HG03060 (cell line): ENCODE data around the gene LZTR1.
"Not testable (repeated sequence)": the region's sequence is repeated elsewhere in the genome, so short reads cannot be mapped to it uniquely, and the experiment has no call there.

Experiments used
- ATAC-seq: cut with Tn5 transposase; IDR thresholded peaks from one replicate; pipeline ENCODE4 v1.9.1; 2021; ENCODE audit warnings: low read depth, moderate number of reproducible peaks; ENCODE audit not compliant: unreplicated experiment

LZTR1 gene

DNA sequence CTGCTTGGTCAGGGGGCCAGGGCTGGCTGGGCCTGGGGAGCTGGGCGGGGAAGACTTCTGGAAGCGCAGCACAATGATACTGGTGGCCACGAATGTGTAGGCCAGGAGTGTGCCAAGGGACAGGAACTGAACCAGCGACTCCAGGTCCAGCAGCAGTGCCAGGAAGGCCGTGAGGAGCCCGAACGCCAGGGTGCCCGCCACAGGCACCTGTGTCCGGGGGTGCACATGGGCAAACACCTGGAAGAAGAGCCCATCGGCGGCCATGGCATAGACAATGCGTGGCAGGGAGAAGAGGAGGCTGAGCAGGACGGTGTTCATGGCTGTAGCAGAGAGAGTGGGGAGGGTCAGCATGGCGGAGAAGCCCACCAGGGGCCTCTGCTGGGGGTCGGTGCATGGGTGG lies 47.9 kb downstream of the LZTR1 start:
- ATAC-seq = no peak

DNA sequence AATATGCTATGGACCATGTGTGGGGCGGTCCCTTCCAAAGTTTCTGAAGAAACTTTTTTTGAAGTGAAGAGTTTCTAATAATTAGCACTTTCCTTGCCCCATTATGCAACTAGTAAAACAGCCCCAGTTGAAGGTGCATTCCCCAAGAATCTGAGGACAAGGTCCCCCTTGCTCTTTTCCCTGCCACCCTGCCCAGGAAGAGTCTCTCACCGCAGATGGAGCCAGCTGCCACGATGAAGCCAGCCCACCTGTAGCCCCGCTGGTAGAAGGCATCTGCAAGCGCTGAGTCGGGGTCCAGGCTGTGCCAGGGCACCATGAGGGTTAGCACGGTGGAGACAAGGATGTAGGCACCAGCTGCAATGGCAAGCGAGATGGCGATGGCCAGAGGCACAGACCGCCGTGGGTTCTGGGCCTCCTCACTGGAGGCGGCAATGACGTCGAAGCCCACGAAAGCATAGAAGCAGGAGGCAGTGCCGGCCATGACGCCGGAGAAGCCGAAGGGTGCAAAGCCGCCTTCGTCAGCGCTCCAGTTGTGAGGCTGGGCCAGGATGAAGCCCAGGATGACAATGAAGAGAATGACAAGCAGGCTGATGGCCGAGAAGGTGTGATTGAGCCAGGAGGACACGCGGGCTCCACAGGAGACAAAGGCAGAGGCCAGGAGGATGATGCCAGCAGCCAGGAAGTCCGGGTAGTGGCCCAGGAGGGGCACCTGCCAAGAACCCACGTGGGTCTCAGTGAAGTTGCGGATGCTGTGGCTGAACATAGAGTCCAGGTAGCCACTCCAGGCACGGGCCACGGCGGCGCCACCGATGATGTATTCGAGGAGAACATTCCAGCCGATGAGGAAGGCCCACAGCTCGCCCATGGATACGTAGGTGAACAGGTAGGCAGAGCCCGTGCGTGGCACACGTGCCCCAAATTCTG lies 48.8 kb downstream of the LZTR1 start:
- no peak for ATAC-seq

DNA sequence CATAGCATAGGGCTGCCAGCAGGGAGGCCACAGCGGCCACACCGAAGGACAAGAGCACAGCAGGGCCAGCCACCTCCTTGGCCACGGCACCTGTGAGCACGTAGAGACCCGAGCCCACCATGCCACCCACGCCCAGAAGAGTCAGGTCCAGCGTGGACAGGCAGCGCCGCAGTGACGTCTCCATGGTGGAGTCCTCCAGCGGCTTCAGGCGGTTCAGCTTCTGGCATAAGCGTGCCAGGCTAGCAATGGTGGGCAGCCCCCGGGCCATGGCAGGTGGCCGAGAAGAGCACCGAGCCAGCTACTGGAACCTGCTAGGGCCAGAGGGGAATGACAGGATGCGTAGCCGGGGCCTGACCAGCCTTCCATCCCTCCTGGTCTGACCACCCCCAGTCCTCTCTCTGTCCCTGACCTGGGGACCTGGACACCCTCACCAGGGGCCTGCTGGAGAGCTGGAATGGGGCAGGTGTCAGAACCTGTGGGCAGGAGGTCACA lies 49.5 kb downstream of the LZTR1 start:
- ATAC-seq = no peak

DNA sequence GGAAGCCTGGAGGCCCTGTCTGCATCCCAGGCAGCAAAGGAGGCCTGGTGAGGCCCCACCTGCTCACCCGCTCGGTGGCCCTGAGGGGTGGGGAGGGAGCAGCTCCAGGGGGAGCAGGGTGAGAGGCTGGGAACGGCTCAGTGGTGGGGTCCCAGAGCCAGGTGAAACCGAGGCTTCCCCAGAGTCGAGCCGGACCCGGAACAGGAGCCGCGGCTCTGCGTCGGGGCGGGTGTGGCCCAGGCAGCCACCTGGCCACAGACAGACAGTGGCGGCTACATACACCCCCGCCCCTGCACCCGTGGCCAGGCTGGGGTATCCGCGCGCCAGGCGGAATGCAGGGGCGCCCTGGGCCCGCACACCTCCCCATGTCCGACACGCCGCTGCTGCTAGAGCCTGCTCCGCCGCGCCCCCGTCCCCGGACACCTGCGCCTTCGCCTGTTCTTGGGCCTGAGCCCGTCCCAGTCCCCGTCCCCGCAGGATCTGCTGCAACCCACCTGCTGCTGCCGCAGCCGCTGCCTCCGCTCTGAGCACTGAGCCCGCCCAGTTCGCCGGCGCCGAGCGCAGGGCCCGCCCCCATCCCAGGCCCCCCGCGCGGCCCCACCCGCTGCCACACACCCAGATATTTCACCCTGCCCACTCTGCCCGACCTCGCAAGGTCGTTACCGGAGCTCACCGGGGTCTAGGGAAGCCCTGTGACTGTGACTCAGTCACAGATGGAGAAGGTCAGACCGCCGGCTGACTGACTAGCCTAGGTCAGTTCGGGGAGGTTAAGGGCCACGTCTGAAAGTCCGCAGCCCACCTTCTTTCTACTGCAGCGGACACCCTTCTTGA lies 50.2 kb downstream of the LZTR1 start, which contains the start of gene SLC7A4:
Gene SLC7A4, minus strand, starts transcription at position 525 of the 831 bp plus-strand sequence. CDS start 749 bp downstream, outside the sequence.
- no peak for ATAC-seq

DNA sequence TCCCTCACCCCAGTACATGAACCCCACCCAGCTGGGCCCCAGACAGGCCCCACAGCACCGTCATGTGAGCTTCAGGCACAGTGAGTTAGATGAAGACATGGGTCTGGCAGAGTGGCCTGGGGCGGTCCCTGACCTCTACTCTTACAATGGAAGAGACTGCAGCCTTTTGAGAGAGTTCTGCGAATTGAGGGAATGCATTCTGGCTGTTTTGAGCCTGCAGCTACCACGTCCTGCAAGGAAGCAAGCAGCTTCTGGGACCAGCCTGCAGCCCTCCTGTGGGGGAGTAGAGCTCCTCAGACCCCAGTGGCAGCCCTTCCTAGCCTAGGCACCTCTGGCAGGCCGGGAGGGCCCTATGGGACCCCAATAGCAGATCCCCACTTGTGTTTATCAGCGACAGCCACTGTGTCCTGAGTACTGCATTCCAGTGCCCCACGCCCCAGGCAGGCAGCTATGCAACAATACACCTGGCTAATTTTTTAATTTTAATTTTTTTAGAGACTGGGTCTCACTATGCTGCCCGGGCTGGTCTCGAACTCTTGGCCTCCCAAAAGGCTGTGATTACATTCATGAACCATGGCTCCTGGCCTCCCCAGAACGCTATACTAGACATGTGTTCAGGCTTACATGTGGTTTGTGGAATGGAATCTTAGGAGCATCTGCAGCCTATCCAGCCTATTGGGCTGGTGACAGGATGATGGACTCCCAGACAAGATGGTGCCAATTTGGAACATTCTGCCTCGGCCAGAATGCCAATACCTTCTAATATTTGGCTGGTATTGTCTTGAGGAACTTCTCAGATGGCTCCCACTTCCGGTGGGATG lies 51.0 kb downstream of the LZTR1 start:
- ATAC-seq = no peak

DNA sequence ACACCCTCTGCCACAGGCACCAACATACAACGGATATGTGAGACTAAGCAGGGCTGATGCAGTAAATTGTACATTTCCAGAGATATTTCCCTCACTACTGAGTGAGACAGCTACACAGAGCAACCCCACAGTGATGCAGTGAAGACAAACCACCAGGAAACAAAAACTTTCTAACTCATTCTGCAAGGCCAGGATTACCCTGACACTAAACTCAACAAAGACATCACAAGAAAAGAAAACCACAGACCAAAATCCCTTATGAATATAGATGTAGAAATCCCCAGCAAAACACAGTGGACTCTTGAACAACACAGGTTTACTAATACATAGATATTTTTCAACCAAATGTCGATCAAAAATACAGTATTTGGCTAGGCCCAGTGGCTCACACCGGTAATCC lies 51.8 kb downstream of the LZTR1 start:
- no peak for ATAC-seq

DNA sequence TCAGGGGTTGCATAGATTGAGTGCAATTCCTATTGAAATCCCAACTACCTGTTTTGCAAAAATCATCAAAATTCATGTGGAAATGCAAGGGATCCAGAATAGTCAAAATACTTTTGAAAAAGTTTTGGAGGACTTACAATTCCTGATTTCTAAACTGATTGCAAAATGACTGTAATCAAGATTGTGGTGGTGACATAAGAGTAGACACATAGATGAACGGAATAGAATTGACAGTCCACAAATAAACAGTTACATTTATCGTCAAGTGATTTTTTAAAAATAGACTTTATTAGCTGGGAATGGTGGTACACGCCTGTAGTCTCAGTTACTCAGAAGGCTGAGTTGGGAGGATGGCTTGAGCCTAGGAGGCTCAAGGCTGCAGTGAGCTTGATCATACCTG lies 52.9 kb downstream of the LZTR1 start:
- no peak for ATAC-seq

DNA sequence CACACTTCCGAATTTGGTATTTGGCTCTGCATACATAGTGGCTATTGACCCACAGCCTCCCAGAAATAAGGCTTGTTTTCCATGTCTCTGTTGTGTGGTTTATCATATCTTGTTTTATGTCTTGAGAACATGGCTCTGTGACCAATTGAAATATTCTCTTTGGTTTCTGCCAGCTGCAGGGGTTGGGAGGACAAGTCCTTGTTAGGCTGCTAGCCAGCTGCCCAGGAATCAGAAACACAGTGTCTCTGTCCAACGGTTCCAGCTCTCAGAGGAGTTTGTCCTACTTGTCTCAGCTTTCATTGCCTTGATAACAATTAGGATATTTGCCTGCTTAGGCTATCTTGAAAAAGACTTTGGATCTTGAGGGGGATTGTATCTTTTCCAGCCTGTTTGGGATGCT lies 56.3 kb downstream of the LZTR1 start:
- ATAC-seq = no peak

DNA sequence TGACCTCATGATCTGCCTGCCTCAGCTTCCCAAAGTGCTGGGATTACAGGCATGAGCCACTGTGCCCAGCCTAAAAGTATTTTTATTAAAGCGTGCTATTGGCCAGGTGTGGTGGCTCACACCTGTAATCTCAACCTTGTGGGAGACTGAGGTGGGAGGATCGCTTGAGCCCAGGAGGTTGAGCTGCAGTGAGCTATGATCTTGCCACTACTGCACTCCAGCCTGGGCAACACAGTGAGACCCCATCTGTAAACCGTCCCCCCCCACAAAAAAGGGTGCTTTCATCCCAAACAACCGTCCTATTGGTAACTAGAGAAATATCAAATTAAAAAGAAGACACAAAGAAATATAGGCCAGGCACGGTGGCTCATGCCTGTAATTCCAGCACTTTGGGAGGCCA lies 57.1 kb downstream of the LZTR1 start:
- not testable (repeated sequence) for ATAC-seq

DNA sequence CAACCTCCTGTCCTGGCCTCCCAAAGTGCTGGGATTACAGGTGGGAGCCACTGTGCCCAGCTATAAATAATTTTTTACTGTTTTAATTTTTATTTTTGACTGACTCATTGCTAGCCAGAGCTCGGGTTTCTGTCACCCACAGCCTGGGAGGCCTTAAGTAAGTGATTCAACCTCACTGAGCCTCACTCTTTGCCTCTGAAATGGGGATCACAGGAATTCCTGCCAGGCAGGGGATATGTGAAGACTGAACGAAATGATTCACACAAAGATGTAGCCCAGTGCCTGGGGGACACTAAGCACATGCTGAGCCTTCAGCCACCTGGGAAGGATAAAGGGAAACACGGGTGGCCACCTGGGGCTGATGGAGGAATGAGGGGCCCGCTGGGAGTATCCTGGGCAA lies 59.8 kb downstream of the LZTR1 start:
- ATAC-seq = no peak

DNA sequence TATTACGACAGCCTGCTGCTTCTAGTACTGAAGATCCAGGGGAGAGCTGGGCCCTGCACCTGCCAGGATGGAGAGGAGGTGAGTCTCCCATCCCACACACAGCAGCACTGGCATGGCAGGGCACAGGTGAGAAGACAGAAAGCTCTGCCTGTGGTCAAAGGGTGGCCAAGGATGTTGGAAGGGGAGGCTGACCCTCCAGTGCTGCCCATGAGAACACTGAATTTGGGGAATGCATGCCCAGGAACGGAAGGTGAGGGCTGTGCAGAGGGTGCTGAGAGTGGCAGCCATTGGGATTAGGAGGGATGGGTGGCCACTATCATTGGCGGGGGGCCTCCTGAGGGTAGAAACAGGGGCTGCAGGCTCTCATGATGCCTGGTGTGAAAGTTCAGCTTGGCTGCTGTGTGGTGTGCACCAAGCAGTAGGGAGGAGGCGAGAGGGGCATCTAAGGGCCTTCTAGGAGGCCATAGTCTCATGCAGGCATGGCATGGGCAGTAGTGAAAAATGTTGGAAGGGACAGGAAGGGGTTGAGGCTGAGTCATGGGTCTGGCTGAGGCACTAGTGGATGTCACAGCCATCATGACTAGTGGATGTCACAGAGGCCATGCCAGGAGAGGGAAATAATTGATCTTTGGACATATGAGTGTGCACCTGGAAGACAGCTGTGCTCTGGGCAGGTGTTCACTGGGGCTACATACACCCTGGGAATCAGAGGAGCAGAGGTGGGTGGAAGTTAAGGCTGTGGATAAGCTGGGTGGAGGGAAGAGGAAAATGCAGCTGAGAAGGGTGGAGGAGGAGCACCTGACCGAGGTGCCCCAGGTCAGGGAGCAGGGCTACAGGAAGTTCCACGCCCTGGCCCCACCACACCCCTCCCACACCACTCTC lies 61.1 kb downstream of the LZTR1 start:
- ATAC-seq = no peak

DNA sequence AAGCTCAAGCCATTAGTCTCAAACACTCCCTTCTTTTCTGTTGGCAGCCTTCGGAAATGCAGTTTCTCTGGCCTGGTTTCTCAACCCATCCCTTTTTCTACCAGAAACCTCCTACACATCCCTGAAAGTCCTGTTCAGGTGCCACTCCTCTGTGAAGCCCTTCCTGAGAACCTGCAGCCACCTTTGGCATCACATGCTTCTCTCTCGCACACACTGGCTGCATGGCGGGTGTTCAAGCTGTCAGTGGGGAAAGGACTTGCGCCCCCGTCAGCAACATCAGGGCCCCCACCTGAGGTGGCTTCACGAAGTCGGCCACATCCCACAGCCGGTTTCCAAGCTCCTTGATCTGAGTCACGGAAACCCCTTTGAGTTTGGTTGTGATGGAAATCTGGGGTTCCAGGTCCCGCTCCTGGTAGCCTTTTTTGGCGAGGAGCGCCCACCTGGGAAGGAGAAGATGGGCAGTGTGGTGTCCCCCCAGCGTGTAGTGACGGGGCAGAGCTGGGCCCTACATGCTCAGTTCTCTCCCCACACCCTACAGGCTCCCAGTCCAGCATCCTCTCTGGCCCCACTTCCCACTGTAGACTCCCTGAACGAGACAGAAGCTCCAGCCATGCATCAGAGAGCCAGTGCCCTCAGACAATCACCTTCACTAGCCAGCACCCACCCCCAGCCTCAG lies 61.9 kb downstream of the LZTR1 start:
- no peak for ATAC-seq

DNA sequence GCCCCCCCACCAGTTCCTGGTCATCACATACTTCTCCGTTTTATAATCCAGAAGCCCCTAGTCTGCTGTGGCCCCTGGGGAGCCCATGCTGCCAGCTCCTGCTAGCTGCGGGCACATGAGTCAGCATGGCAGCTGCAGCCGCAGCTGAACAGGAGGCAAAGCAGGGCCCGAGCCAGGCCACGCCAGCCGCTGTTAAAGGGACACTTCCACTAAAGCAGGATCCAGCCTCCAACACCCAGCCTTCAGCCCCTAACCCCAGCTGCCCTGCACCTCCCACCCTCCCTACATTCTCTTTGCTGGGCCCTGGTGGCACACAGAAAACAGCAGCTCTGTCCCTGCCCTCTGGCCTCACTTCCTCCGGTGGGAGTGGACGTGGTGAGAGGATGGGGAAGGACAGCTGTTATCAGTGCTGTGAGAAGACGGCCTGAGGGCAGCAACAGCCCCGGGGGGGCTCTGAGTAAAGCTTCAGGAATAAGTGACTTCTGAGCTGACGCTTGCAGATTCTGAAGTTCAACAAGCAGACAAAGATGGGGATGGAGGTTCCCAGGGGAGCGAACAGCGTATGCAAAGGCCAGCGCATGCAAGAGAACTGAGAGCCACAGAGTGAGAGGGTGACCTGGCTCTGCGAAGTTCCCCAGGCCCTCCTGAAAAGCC lies 63.0 kb downstream of the LZTR1 start:
- ATAC-seq = no peak

DNA sequence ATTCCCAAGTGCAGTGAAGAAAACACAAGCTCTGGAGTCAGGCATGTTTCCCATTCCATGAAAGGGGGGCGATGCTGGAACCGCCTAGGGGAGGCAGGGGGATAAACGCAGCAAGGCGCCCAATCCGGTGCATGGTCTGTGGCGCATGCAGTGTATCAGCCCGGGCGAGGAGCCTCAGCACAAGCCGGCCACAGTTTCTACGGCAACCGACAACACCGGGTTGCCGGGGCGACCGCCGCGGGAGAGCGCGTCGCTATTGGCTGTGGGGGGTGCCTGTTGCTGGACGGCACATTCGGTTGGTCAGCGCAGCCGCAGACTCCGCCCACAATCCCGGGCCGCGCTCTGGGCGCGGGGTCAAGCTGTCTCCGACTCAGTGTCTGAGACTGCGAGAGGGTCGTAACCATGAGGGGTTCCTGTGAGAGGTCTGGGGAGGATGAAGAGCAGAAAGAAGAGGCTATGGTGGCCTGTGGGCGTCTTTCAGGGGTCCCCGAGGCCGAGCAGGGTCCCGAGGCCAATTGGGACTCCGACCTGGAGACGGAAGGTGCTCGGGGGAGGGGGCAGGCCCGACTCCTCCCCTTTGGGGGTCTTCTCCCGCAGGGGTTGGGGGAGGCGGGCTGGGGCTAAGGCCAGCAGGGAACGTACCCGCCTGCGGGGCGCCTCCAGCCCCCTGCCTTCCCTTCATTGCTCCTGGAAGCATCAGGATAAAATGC lies 63.6 kb downstream of the LZTR1 start, which contains the start of gene LRRC74B:
Gene LRRC74B, plus strand, starts transcription at position 362 of the 710 bp plus-strand sequence. Its CDS starts 41 bp downstream, at position 403.
- no peak for ATAC-seq

DNA sequence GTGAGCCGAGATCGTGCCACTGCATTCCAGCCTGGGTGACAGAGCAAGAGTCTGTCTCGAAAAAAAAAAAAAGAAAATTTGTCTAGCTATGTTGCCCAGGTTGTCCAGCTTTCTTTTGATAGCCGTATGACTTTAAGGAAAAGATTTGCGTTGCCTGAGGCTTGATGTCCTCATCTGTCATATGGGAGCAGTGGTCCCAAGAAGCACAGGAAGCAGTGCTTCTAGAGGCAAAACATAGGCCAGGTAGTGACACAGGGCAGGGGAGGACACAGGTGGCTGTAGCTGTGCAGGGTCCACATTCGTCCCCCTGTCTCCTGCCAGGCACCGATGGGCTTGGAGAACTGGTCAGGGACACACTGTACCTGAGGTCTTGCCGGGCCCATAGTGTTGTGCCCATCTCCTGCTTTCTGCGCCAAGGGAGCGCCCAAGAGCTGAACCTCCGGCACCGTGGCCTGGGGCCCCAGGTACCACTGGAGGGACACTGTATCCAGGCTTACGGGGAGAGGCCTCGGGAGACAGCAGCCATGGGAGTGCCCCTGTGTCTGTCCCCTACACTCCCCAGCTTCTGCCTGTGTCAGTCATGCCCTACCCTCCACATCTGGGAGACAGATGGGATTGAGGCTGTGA lies 65.1 kb downstream of the LZTR1 start:
- ATAC-seq = no peak

DNA sequence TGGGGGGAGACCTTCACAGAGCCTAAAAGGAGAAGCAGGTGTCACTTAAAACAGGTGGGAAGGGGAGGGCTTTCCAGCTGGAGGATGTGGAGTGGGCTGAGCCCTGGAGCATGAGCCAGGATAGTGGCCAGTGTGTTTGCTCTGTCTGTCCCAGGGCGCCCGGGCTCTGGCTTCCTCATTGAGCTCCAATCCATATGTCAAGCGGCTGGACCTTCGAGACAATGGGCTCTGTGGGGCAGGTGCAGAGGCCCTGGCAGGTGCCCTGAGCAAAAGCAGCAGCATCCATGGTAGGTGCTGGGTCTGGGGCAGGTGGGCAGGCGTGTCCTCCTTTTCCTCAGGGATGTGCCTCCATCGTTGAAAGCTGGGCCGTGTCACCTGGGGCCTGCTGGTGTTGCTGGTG lies 65.6 kb downstream of the LZTR1 start:
- ATAC-seq = no peak

DNA sequence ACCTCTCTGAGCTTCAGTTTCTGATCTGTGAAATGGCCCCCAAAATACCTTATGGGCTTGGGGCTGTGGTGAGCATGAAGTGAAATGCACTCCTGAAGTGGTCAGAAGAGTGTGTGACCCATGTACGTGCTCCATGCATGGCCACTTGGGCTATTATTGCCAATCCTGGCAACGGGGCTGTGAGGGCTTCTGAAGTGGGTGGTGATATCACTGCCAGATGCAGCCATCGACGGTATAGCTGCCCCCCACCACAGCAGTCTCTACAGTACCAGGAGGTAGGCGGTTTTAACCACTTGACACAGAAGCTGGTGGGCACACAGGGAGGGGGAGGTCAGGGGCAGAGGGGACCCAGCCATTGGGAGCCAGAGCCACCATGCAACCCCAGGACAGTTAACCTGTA lies 66.4 kb downstream of the LZTR1 start:
- ATAC-seq = not testable (repeated sequence)
